ENCODE data around the gene CEP126. TPM values are rescaled to one million over a fixed set of nuclear protein-coding genes. Genes with fewer than 3 reads are reported as not detected.

CEP126 gene, protein sequence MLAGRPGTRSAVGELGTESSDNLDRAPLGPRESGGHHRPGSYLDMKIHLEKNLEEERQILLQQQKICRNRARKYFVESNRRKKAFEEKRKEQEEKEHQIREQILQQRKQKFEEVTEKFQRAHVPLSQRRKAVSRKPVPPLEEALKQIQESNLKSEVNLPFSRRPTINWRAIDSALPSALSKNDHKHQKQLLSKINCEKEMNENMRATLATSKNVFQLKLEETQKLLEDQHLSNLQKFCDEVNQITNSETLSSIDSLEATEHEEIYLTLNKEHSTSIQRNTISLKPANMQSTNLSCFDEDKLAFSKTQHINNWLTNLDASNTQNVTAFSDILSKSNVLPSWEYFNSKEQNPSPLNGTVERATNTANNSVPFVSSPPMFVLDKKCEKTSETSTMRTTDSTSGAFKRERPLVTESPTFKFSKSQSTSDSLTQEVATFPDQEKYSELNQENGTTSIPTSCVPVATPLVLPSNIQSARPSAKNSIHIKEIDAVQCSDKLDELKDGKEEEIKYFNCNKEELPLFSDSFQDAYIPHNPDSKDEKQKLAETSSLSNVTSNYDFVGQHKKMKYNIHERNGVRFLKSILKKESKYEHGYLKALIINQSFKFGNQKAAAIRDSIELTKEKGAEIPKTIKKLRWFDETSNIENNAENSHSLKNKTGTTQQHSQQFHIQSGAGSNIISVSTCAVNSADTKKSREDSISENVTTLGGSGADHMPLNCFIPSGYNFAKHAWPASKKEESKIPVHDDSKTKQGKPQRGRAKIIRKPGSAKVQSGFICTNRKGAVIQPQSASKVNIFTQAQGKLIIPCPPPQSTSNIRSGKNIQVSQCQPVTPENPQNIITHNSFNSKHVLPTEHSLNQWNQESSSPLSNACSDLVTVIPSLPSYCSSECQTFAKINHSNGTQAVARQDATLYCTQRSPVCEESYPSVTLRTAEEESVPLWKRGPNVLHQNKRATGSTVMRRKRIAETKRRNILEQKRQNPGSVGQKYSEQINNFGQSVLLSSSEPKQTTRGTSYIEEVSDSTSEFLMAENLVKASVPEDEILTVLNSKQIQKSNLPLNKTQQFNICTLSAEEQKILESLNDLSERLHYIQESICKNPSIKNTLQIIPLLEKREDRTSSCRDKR
- total RNA-seq: 10 to 100 TPM in 3 of 6 donors, 1 to 10 TPM in 3; 2.0 to 33.4 (median 8.0) TPM

DNA sequence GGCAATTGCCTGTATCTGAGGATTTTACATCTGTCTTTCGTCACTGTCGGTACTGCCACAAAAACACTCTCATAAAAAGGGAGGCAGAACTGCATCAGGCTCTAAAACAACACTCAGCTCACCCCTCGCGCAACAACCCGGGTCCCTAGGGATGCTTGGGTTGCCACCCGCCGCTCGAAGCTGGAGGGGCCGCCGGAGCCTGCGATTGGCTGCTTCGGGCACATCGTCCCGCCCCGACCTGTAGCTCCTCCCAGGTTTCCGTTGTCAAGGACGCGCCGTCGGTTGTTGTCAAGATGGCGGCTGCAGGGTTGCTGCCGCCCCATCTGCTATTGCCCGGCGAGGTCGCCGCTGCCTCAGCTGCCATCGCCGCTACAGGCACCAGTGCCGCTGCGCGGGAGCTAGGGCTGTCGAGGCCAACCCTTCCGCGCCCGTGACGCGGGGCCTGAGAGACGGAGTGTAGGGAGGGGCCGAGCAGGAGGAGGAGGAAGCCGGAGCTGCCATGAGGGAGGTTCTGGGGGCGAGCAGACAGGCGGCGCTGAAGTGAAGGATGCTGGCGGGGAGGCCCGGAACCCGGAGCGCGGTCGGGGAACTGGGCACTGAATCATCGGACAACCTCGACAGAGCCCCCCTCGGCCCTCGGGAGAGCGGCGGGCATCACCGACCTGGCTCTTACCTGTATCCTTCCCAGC is at the start of gene CEP126:
CEP126 (plus strand) TSS at position 273 of the 689 bp plus-strand sequence; CDS start at position 548, 275 bp downstream.
- Histone ChIP-seq H3K4me3 (peak within 1 kb of the TSS; percentile 60 to 94 (median 70)), H3K36me3 (no peaks in the 10 kb centered on the region), H3K27me3 (no peaks in the 10 kb centered on the region), H3K9me3 (no peaks in the 10 kb centered on the region), H3K4me1 (peaks cover 0 to 13% (median 6%) of the 10 kb centered on the region in 4 donors), H3K27ac (peak within 1 kb of the TSS; percentile 77 to 88 (median 84))
- ATAC-seq (ENCODE audit: low FRiP score in 2 of 2) (peak; percentile 96 to 97), DNase-seq (peak; percentile 95 to 96)
- WGBS, 2 donors: 0 to 1% methylated on average over 33 to 50 of the region's 56 CpGs
- TF ChIP-seq CTCF (IDR thresholded peaks at IDR 0.05) (peak in 5 of 6 experiments; percentile 24 to 67 (median 31)), POLR2AphosphoS5 (IDR thresholded peaks at IDR 0.05) (peak in 1 of 2 donors; percentile 57), POLR2A (IDR thresholded peaks at IDR 0.05) (peak in 3 of 4 donors; percentile 18 to 67 (median 51)), EP300 (IDR thresholded peaks at IDR 0.05) (no peak)

- H3K9me3 ChIP-seq: no peaks in the 10 kb centered on the region
- no peaks in the 10 kb centered on the region for H3K27me3 ChIP-seq
- 65 to 79% methylated on average over 5 of the region's 5 CpGs for WGBS, 2 donors
- ATAC-seq (ENCODE audit: low FRiP score in 2 of 2) (no peak), DNase-seq (no peak)
- H3K36me3 ChIP-seq: no peaks in the 10 kb centered on the region
- no peak overlapping the region for H3K27ac ChIP-seq
- TF ChIP-seq POLR2AphosphoS5 (IDR thresholded peaks at IDR 0.05): no peak
- no peak for TF ChIP-seq CTCF (IDR thresholded peaks at IDR 0.05)
- no peak for TF ChIP-seq EP300 (IDR thresholded peaks at IDR 0.05)
- TF ChIP-seq POLR2A (IDR thresholded peaks at IDR 0.05): no peak
- H3K4me3 ChIP-seq: no peak overlapping the region
- no peaks in the 10 kb centered on the region for H3K4me1 ChIP-seq
Measured at GRCh38 chr11:101866619-101867491, 48.0 kb upstream of the CEP126 start.

GRCh38 chr11:101867951-101868350 is 46.9 kb upstream of the CEP126 start:
- TF ChIP-seq EP300 (IDR thresholded peaks at IDR 0.05) (no peak), CTCF (IDR thresholded peaks at IDR 0.05) (no peak), POLR2AphosphoS5 (IDR thresholded peaks at IDR 0.05) (no peak), POLR2A (IDR thresholded peaks at IDR 0.05) (no peak)
- Histone ChIP-seq H3K4me1 (no peaks in the 10 kb centered on the region), H3K36me3 (no peaks in the 10 kb centered on the region), H3K9me3 (no peaks in the 10 kb centered on the region), H3K27ac (no peak overlapping the region), H3K4me3 (no peak overlapping the region), H3K27me3 (no peaks in the 10 kb centered on the region)
- no peak for ATAC-seq (ENCODE audit: low FRiP score in 2 of 2)
- 82 to 86% methylated on average over 2 of the region's 2 CpGs for WGBS, 2 donors
- no peak for DNase-seq

- no peaks in the 10 kb centered on the region for H3K4me1 ChIP-seq
- H3K27ac ChIP-seq: no peak overlapping the region
- no peaks in the 10 kb centered on the region for H3K36me3 ChIP-seq
- 88 to 89% methylated on average over 6 of the region's 6 CpGs for WGBS, 2 donors
- H3K9me3 ChIP-seq: no peaks in the 10 kb centered on the region
- ATAC-seq (ENCODE audit: low FRiP score in 2 of 2): no peak
- no peak for DNase-seq
- no peaks in the 10 kb centered on the region for H3K27me3 ChIP-seq
- TF ChIP-seq EP300 (IDR thresholded peaks at IDR 0.05) (no peak), POLR2AphosphoS5 (IDR thresholded peaks at IDR 0.05) (no peak), POLR2A (IDR thresholded peaks at IDR 0.05) (no peak), CTCF (IDR thresholded peaks at IDR 0.05) (no peak)
- no peak overlapping the region for H3K4me3 ChIP-seq
Measured at GRCh38 chr11:101870510-101870909, 44.3 kb upstream of the CEP126 start.
